ENCODE measurements around the gene COL5A1.

COL5A1 gene

DNA sequence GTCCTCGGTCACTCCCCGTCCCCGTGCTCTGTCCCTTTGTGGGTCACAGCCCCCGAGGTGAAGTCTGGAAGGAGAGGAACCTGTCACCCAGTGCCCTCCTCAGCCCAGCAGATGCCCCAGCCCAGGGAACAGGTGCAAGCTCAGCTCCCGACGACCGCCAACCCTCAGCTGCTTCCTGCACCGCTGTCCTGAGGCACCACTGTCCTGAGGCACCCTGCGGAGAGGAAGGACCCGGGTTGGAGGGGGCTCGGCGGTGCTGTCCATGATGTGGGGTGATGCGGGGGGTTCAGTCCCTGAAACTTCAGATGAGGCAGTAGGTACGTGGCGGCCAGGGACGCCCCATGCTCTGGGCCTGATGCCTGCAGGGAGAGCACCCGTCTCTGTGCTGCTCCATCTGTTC, 81.4 kb downstream of the COL5A1 start:
- DNase-seq (ENCODE audit: low spot score) (no peak), ATAC-seq (ENCODE audit: low read depth) (no peak)
- Histone ChIP-seq H3K4me1 (ENCODE audit: insufficient read depth, poor library complexity, severe bottlenecking) (no peaks in the 10 kb centered on the region), H3K4me3 (ENCODE audit: severe bottlenecking) (no peak overlapping the region), H3K27ac (ENCODE audit: poor library complexity, severe bottlenecking) (no peak overlapping the region), H3K36me3 (ENCODE audit: low read depth) (peaks cover 8% of the 10 kb centered on the region; the same call in 1 of the 2 replicates), H3K27me3 (ENCODE audit: insufficient read depth, poor library complexity, severe bottlenecking) (no peaks in the 10 kb centered on the region), H3K9me3 (ENCODE audit: severe bottlenecking) (no peaks in the 10 kb centered on the region)
- no peak for TF ChIP-seq CTCF (IDR thresholded peaks at IDR 0.05; ENCODE audit: poor library complexity, severe bottlenecking)

GRCh38 chr9:134723491-134724190, 82.0 kb downstream of the COL5A1 start:
- H3K27ac ChIP-seq (ENCODE audit: poor library complexity, severe bottlenecking) = no peak overlapping the region
- no peak overlapping the region for H3K4me3 ChIP-seq (ENCODE audit: severe bottlenecking)
- no peak for TF ChIP-seq CTCF (IDR thresholded peaks at IDR 0.05; ENCODE audit: poor library complexity, severe bottlenecking)
- no peaks in the 10 kb centered on the region for H3K9me3 ChIP-seq (ENCODE audit: severe bottlenecking)
- no peaks in the 10 kb centered on the region for H3K4me1 ChIP-seq (ENCODE audit: insufficient read depth, poor library complexity, severe bottlenecking)
- ATAC-seq (ENCODE audit: low read depth) (no peak), DNase-seq (ENCODE audit: low spot score) (no peak)
- peaks cover 8% of the 10 kb centered on the region; the same call in 1 of the 2 replicates for H3K36me3 ChIP-seq (ENCODE audit: low read depth)
- H3K27me3 ChIP-seq (ENCODE audit: insufficient read depth, poor library complexity, severe bottlenecking) = no peaks in the 10 kb centered on the region

DNA sequence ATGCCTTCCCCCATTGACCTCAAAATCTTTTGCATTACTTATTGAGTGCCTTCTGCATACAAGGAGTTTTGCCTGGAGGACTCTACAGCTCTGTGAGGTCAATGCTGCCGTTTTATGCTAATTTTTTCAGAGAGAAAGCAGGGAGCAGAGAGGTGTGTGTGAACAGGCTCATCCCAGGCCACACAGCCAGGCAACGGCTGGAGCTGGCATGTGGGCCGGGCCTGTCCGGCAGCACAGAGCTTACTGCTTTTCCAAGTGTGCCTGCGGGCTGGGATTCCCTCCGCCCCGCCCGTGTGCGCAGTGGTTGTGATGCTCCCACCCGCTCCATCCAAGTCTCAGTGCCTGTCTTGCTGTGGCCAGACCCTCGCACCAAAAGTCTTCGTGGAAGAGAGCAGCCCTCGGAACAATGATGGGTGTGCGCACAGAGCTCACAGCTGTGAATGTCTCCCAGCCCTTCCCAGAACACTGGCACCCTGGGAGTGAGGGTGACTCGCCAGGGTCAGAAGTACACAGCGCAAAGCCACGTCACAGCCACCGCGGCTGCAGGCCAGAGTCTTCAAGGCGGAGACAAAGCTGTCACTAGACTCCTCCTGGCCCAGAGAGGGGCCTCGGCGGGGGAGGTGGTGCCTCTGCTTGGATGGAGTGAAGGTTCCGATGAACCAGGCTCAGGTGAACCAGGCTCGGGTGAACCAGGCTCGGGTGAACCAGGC, 82.8 kb downstream of the COL5A1 start:
- ATAC-seq (ENCODE audit: low read depth) = no peak
- peaks cover 8% of the 10 kb centered on the region; the same call in 1 of the 2 replicates for H3K36me3 ChIP-seq (ENCODE audit: low read depth)
- no peak for DNase-seq (ENCODE audit: low spot score)
- H3K27ac ChIP-seq (ENCODE audit: poor library complexity, severe bottlenecking) = no peak overlapping the region
- H3K27me3 ChIP-seq (ENCODE audit: insufficient read depth, poor library complexity, severe bottlenecking) = no peaks in the 10 kb centered on the region
- H3K9me3 ChIP-seq (ENCODE audit: severe bottlenecking) = no peaks in the 10 kb centered on the region
- no peaks in the 10 kb centered on the region for H3K4me1 ChIP-seq (ENCODE audit: insufficient read depth, poor library complexity, severe bottlenecking)
- no peak overlapping the region for H3K4me3 ChIP-seq (ENCODE audit: severe bottlenecking)
- TF ChIP-seq CTCF (IDR thresholded peaks at IDR 0.05; ENCODE audit: poor library complexity, severe bottlenecking) = no peak

GRCh38 chr9:134724912-134725604, 83.5 kb downstream of the COL5A1 start:
- TF ChIP-seq CTCF (IDR thresholded peaks at IDR 0.05; ENCODE audit: poor library complexity, severe bottlenecking) = no peak
- Histone ChIP-seq H3K4me3 (ENCODE audit: severe bottlenecking) (no peak overlapping the region), H3K4me1 (ENCODE audit: insufficient read depth, poor library complexity, severe bottlenecking) (no peaks in the 10 kb centered on the region), H3K36me3 (ENCODE audit: low read depth) (peaks cover 8% of the 10 kb centered on the region; the same call in 1 of the 2 replicates), H3K27me3 (ENCODE audit: insufficient read depth, poor library complexity, severe bottlenecking) (no peaks in the 10 kb centered on the region), H3K27ac (ENCODE audit: poor library complexity, severe bottlenecking) (no peak overlapping the region), H3K9me3 (ENCODE audit: severe bottlenecking) (no peaks in the 10 kb centered on the region)
- ATAC-seq (ENCODE audit: low read depth) (no peak), DNase-seq (ENCODE audit: low spot score) (no peak)

Measured in RWPE2 (cell line).